Measurements from ENCODE around the gene DGCR8. TPM values are rescaled to one million over a fixed set of nuclear protein-coding genes. Genes with fewer than 3 reads are reported as not detected.

Gene DGCR8
- total RNA-seq, 1 experiment from 2014 or later: 18.2 TPM

- DNase-seq (ENCODE audit: low read depth): no peak
Observed at GRCh38 chr22:20124083-20124787, 44.2 kb downstream of the DGCR8 start.

GRCh38 chr22:20125201-20126174 lies 45.4 kb downstream of the DGCR8 start:
- no peak for DNase-seq (ENCODE audit: low read depth)

GRCh38 chr22:20126284-20127029 lies 46.4 kb downstream of the DGCR8 start:
- DNase-seq (ENCODE audit: low read depth): no peak

GRCh38 chr22:20127318-20127868 lies 47.4 kb downstream of the DGCR8 start:
- DNase-seq (ENCODE audit: low read depth): no peak

- DNase-seq (ENCODE audit: low read depth): no peak
Observed at GRCh38 chr22:20127869-20128618, 48.0 kb downstream of the DGCR8 start.

GRCh38 chr22:20128619-20128901 lies 48.5 kb downstream of the DGCR8 start:
- DNase-seq (ENCODE audit: low read depth): no peak

GRCh38 chr22:20128902-20129746 lies 49.1 kb downstream of the DGCR8 start:
- peak; percentile 42 for DNase-seq (ENCODE audit: low read depth)

GRCh38 chr22:20129747-20130014 lies 49.6 kb downstream of the DGCR8 start:
- DNase-seq (ENCODE audit: low read depth): no peak

- no peak for DNase-seq (ENCODE audit: low read depth)
Observed at GRCh38 chr22:20130319-20130718, 50.3 kb downstream of the DGCR8 start.

GRCh38 chr22:20130731-20131596 lies 50.9 kb downstream of the DGCR8 start:
- DNase-seq (ENCODE audit: low read depth): peak; percentile 70

GRCh38 chr22:20131597-20131858 lies 51.5 kb downstream of the DGCR8 start, which contains the start of gene ZDHHC8:
ZDHHC8 (plus strand) TSS chr22:20131804; CDS start chr22:20131948, 144 bp downstream.
- DNase-seq (ENCODE audit: low read depth): no peak

GRCh38 chr22:20131859-20132685 lies 52.0 kb downstream of the DGCR8 start:
- no peak for DNase-seq (ENCODE audit: low read depth)

- no peak for DNase-seq (ENCODE audit: low read depth)
Observed at GRCh38 chr22:20132686-20133246, 52.7 kb downstream of the DGCR8 start.

GRCh38 chr22:20133930-20134549 lies 54.0 kb downstream of the DGCR8 start:
- no peak for DNase-seq (ENCODE audit: low read depth)

GRCh38 chr22:20135265-20135664 lies 55.2 kb downstream of the DGCR8 start:
- no peak for DNase-seq (ENCODE audit: low read depth)

GRCh38 chr22:20135806-20136602 lies 56.0 kb downstream of the DGCR8 start:
- no peak for DNase-seq (ENCODE audit: low read depth)

GRCh38 chr22:20136603-20136873 lies 56.5 kb downstream of the DGCR8 start:
- DNase-seq (ENCODE audit: low read depth): no peak

- no peak for DNase-seq (ENCODE audit: low read depth)
Observed at GRCh38 chr22:20137113-20137512, 57.1 kb downstream of the DGCR8 start.

Data from M059J (cell line).